ENCODE results near the gene PPIP5K2. TPM values are rescaled to one million over a fixed set of nuclear protein-coding genes. Genes with fewer than 3 reads are reported as not detected.

PPIP5K2 gene
- total RNA-seq, 4 donors from 2014 or later: 53.5 to 59.0 (median 56.9) TPM

DNA sequence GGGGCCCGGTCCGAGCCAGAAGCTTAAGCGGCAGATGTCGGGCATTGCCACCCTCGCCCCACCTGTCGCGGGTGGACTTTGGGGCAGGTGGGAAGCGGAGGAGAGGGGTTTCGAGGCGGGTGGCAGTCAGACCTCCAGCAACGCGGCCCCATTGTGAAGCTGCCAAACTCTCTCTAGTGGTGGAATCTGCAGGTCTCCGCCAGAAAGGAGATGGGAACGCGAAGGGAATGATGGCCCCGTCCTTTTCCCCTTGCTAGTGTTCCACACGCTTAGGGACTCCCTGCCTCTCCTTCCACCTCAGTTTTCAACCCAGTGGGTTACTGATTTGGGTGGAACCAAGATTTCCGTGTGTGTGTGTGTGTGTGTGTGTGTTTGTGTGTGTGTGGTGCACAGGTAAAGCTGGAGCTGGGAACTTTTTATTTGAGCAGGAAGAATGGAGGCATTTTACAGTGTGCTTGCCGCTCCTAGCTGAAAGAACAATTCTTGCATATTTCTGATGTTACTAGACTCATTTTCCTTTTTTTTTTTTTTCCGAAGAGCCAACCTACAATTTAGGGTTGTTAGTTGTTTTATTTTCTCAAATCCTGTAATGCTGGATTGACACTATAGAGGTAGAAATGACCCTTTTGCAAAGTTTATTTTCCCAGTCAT, 139.7 kb downstream of the PPIP5K2 start:
- TF ChIP-seq, protein P1, sequence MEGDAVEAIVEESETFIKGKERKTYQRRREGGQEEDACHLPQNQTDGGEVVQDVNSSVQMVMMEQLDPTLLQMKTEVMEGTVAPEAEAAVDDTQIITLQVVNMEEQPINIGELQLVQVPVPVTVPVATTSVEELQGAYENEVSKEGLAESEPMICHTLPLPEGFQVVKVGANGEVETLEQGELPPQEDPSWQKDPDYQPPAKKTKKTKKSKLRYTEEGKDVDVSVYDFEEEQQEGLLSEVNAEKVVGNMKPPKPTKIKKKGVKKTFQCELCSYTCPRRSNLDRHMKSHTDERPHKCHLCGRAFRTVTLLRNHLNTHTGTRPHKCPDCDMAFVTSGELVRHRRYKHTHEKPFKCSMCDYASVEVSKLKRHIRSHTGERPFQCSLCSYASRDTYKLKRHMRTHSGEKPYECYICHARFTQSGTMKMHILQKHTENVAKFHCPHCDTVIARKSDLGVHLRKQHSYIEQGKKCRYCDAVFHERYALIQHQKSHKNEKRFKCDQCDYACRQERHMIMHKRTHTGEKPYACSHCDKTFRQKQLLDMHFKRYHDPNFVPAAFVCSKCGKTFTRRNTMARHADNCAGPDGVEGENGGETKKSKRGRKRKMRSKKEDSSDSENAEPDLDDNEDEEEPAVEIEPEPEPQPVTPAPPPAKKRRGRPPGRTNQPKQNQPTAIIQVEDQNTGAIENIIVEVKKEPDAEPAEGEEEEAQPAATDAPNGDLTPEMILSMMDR (IDR thresholded peaks at IDR 0.05; ENCODE audit: low read depth): no peak

DNA sequence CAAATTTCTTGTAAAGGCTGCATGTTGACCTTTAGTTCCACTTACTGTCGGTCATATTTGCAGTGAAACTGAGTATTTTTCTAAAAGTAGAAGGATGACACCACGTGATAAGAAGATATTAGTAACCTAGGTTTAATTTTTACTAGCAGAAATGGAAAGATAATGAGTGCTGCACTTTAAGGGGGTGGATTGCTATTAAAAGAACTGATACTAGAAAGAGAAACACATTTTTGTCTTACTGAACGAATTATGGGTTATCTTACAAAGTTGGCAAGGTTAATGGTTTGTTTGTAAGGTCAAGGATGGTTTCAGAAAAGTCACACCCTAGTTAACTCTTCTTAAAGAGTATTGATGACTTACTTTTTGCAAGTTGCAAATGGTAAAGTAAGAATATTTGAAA, 140.8 kb downstream of the PPIP5K2 start:
- TF ChIP-seq, protein P1 (IDR thresholded peaks at IDR 0.05; ENCODE audit: low read depth): no peak

Other genes starting within 250 kb of the PPIP5K2 start
- gene GIN1, start 163 bp upstream of the PPIP5K2 start, total RNA-seq: 1 to 10 TPM; 3.0 to 6.5 (median 4.2) TPM
- gene MACIR, start 138.5 kb downstream of the PPIP5K2 start, total RNA-seq: 10 to 100 TPM; 12.2 to 41.7 (median 19.5) TPM

Data from subcutaneous adipose tissue (tissue), 4 donors.